Stromal cell of bone marrow (primary cell): Measurements from ENCODE around the gene PALM2AKAP2.
"Not testable (repeated sequence)": the region's sequence is repeated elsewhere in the genome, so short reads cannot be mapped to it uniquely, and the experiment has no call there.

Experiments used
- DNase-seq: peaks from one replicate; pipeline ENCODE4 v3.0.0-alpha.2; 2012; ENCODE audit warnings: low read depth

PALM2AKAP2 gene

GRCh38 chr9:109805050-109805449, 25.1 kb downstream of the PALM2AKAP2 start:
- no peak for DNase-seq

DNA sequence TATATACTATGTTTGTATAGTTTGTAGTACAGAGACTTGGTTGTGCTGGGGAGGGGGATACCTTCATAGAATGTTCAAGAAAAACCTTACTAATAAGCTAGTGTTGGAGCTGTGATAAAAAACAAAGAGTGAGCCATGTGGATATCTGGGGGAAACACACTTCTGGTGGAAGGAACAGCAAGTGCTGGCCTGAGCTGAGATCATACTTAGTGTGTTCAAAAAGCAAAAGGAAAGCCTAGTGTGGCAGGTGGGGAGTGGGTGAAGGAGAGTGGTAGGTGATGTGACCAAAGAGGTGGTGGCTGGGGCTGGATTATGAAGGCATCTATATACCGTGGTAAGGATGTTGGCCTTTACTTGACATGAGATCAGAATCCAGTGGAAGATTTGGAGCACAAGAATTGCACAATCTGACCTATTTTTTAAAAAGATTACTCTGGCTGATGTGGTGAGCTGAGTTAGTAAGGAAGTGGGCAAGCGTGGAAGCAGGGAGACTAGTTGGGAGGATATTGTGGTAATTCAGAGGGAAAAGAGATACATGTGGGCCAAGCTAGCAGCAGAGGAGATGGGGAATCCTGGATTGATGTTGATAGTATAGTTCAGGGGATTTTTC, 26.6 kb downstream of the PALM2AKAP2 start:
- DNase-seq = peak; percentile 64

DNA sequence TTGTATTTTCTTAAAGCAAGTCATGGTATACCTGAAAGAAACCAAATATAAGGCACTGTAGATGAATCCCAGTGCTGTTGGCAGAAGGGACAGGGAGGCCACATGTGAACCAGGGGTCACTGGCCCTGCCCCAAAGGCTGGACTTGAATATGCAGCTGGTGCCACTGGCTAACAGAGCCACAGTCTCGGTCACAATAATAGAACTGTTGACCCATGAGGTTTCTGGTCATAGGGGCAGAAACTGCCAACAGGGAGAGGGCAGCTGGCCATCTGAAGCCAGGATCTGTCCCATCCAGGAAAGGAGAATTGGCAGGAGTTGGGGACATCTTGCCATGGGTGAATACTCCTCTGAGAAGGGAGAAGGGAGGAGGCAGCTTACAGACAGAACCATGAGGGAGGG, 31.9 kb downstream of the PALM2AKAP2 start:
- no peak for DNase-seq

GRCh38 chr9:109812331-109812730, 32.3 kb downstream of the PALM2AKAP2 start:
- DNase-seq = no peak

GRCh38 chr9:109812818-109813281, 32.9 kb downstream of the PALM2AKAP2 start:
- no peak for DNase-seq

DNA sequence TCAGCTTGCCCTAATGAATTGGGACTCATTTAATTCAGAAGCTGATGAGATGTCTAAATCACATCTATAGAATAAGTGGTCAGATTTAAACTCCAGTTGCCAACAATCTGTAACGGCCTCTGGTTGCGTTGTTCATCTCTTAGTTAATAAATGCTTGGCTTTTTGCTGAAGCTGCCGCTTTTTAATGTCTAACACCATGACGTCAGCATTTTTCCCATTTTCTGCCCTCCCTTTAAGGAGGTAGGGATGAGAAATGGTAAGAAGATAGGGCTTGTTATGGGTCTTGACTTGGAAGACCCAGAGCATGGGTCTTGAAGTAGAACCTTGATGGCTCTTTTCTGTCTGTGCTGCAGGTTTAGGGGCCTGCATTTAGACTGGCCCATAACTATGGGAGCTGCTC, 33.3 kb downstream of the PALM2AKAP2 start:
- no peak for DNase-seq

GRCh38 chr9:109813829-109814228, 33.8 kb downstream of the PALM2AKAP2 start:
- no peak for DNase-seq

GRCh38 chr9:109815366-109815947, 35.5 kb downstream of the PALM2AKAP2 start:
- DNase-seq = no peak

DNA sequence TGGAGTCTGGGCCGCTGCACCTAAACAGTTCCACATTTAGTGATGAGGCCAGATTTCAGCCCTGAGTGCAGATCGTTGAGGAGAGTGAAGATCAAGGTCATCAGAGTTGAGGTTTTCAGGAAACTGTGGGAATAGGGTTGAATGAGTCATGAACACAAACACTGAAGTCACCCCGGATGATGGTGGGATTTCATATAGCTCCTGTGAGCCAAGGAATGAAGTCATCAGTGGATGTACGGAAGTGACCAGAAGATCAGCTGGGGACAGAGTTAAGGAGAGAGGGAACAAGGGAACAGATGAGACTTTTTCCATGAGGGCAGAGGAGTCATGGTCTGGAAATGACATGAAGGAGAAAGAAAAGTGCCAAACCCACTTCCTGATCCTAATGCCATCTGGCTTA, 36.5 kb downstream of the PALM2AKAP2 start:
- DNase-seq = peak; percentile 98

- DNase-seq = no peak
Measured at GRCh38 chr9:109817146-109817845, 37.3 kb downstream of the PALM2AKAP2 start.

- DNase-seq = peak; percentile 87
Measured at GRCh38 chr9:109817846-109818472, 38.0 kb downstream of the PALM2AKAP2 start.

GRCh38 chr9:109821711-109822110, 41.7 kb downstream of the PALM2AKAP2 start:
- DNase-seq = no peak

GRCh38 chr9:109825383-109825782, 45.4 kb downstream of the PALM2AKAP2 start:
- not testable (repeated sequence) for DNase-seq

DNA sequence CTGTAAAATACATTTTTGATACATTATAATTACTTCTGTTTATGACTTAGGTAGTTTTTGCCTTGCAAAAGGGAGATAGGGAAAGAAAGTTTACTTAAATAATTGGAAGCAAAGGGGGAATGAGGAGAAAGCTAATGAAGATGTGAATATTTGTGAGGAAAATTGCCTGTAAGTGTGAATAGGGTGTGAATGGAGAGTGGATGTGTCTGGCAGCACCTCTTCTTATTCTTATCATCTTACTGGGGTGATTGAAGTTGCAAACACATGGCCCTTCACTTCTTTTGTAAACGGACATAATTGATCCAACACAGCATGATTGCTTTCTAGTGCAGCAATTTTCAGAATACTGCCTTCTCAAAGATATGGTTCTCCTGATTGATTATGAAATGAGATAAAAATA, 46.6 kb downstream of the PALM2AKAP2 start:
- DNase-seq = no peak

GRCh38 chr9:109828254-109828653, 48.3 kb downstream of the PALM2AKAP2 start:
- DNase-seq = no peak
